ENCODE data around the gene INPP5J. TPM values are rescaled to one million over a fixed set of nuclear protein-coding genes. Genes with fewer than 3 reads are reported as not detected.

The INPP5J gene
- total and polyA plus RNA-seq, 9 of the 15 experiments (the other 6 are each of a cell fraction or from before 2014, with no cell fraction given), result 0.10 to 6.3 (median 4.8) TPM

- H3K4me2 ChIP-seq (ENCODE audit: insufficient read depth, low read length), result peak overlapping the region; percentile 80
- FAIRE-seq (no peak), DNase-seq (ENCODE audit: extremely low read depth in 1 of 4, low spot score in 3 of 4) (no peak), ATAC-seq (no peak)
- H3K4me1 ChIP-seq (replicated peaks in 1 of 2; ENCODE audit: control insufficient read depth in 2 of 2, insufficient read depth in 2 of 2, low read length in 2 of 2), result peaks cover 8 to 17% of the 10 kb centered on the region in 2 experiments; a peak in 4 of 5 replicates
- TF ChIP-seq, protein P1, sequence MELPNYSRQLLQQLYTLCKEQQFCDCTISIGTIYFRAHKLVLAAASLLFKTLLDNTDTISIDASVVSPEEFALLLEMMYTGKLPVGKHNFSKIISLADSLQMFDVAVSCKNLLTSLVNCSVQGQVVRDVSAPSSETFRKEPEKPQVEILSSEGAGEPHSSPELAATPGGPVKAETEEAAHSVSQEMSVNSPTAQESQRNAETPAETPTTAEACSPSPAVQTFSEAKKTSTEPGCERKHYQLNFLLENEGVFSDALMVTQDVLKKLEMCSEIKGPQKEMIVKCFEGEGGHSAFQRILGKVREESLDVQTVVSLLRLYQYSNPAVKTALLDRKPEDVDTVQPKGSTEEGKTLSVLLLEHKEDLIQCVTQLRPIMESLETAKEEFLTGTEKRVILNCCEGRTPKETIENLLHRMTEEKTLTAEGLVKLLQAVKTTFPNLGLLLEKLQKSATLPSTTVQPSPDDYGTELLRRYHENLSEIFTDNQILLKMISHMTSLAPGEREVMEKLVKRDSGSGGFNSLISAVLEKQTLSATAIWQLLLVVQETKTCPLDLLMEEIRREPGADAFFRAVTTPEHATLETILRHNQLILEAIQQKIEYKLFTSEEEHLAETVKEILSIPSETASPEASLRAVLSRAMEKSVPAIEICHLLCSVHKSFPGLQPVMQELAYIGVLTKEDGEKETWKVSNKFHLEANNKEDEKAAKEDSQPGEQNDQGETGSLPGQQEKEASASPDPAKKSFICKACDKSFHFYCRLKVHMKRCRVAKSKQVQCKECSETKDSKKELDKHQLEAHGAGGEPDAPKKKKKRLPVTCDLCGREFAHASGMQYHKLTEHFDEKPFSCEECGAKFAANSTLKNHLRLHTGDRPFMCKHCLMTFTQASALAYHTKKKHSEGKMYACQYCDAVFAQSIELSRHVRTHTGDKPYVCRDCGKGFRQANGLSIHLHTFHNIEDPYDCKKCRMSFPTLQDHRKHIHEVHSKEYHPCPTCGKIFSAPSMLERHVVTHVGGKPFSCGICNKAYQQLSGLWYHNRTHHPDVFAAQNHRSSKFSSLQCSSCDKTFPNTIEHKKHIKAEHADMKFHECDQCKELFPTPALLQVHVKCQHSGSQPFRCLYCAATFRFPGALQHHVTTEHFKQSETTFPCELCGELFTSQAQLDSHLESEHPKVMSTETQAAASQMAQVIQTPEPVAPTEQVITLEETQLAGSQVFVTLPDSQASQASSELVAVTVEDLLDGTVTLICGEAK (IDR thresholded peaks at IDR 0.05), result 0 out of 2 replicates have a peak, but pooled peaks have one; percentile 17
- TF ChIP-seq, protein P1 (CRISPR knock-in tag; IDR thresholded peaks at IDR 0.05), result no peak
- TF ChIP-seq ZNF740 (CRISPR knock-in tag; IDR thresholded peaks at IDR 0.05) (0 out of 2 replicates have a peak, but pooled peaks have one; percentile 30), ZNF740 (tag; IDR thresholded peaks at IDR 0.05) (no peak), TSC22D4 (tag; IDR thresholded peaks at IDR 0.05) (no peak)
- intact Hi-C loops (cut with micrococcal nuclease) (loop anchor here (2.0 kb wide), 1 partner anchor 42 kb away; no protein-coding TSS in a partner anchor), in situ Hi-C loops (cut with MboI) (no loop called here)
- WGBS (ENCODE audit: insufficient coverage, low coverage, missing lambda C conversion rate), result 39% methylated on average over 8 of the region's 14 CpGs
- H3K4me3 ChIP-seq, result peak overlapping the region; percentile 52
- peak overlapping the region; percentile 63 to 91; a peak in 3 of 4 replicates for H3K9ac ChIP-seq (ENCODE audit: insufficient read depth in 1 of 2, low read depth in 2 of 2, low read length in 2 of 2)
- H2AFZ ChIP-seq (ENCODE audit: low read depth, low read length), result peak overlapping the region; percentile 83
- no peaks in the 10 kb centered on the region for H4K20me1 ChIP-seq (replicated peaks; ENCODE audit: control insufficient read depth, insufficient read depth, low read length)
- ChIA-PET CTCF (ENCODE audit: low intra/inter-chr PET ratio) (interaction anchor here (0.8 to 2.3 kb wide), 2 partner anchors 42 to 125 kb away, joined by 5 to 18 read pairs; no protein-coding TSS in a partner anchor), POLR2A (interaction anchor here (0.7 to 1.6 kb wide), 2 partner anchors 22 to 25 kb away, joined by 5 to 8 read pairs; no protein-coding TSS in a partner anchor)
- no peaks in the 10 kb centered on the region for H3K36me3 ChIP-seq (ENCODE audit: control insufficient read depth, insufficient read depth, low read length)
- H3K9me3 ChIP-seq (replicated peaks; ENCODE audit: control insufficient read depth, insufficient read depth, low read depth, low read length), result no peaks in the 10 kb centered on the region
- H3K27ac ChIP-seq (ENCODE audit: extremely low read depth, low read depth, low read length), result peak overlapping the region; percentile 47; the same call in 1 of the 3 replicates
- no TSS peak for BruUV-seq (replicated peaks)
- no peaks in the 10 kb centered on the region for H3K79me2 ChIP-seq (ENCODE audit: control insufficient read depth, insufficient read depth, low read length)
- H3K27me3 ChIP-seq (ENCODE audit: control insufficient read depth in 2 of 2, insufficient read depth in 2 of 2, low read length in 2 of 2), result no peaks in the 10 kb centered on the region
- no peaks in the 10 kb centered on the region for H3K9me1 ChIP-seq (ENCODE audit: control insufficient read depth, insufficient read depth, low read length)
Observed at GRCh38 chr22:31106731-31107177, 16.0 kb upstream of the INPP5J start.
